Suppressor macrophage (primary cell): ENCODE data around the gene CXCL6.
A peak's percentile ranks its signal among the peaks of the same experiment; 100 is the strongest.

ENCODE experiments used
- DNase-seq, 4 experiments: peaks; one replicate each; pipeline ENCODE4 v3.0.0-alpha.2; 2020 to 2022

Gene CXCL6

DNA sequence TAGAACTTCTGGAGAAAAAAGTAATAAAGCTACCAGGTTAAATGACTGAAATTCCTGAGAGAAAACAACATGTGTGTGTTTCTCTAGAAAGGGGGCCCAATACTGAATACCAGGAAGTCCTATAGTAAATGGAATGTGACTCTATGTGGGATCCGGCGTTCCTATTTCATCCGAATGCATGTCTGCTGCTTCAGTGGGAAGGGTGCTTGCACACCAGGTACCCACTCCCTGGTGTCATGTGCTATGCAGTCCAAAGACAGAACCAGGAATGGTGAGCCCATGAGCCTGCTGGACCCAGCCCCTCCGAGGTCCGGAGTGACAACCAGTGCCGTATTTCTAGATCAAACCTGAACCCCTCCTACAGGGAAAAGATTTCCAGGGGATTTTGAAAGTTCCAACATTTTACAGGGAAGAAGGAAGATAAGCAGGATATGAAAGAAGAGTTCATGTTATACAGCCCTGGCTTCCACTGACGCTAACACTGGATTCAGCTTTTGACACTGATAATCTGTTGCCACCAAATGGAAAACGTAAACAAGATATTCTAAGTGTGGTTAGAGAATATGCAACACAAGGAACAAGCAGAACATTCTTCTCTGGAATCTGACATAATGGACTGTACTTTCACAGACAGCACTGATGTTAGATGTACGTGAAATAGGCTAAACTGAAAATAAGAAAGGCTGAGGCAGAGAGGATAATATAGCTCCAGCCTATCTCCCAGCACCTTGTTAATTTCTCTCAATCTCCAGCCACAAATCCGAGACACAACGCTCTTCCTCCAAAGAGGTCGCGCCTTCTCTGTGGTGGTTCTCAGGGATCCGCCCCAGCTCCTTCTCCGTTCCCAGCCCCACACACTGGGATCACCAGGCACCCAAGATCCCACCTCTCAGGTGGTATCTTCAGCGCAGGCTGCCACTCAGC lies 32.0 kb downstream of the CXCL6 start:
- no peak for DNase-seq

- DNase-seq = peak; percentile 40 to 78 (median 58)
Observed at GRCh38 chr4:73869130-73870055, 32.9 kb downstream of the CXCL6 start, which contains the start of gene CXCL1. CXCL1 (plus strand) TSS chr4:73869393; CDS start chr4:73869471, 78 bp downstream.

DNA sequence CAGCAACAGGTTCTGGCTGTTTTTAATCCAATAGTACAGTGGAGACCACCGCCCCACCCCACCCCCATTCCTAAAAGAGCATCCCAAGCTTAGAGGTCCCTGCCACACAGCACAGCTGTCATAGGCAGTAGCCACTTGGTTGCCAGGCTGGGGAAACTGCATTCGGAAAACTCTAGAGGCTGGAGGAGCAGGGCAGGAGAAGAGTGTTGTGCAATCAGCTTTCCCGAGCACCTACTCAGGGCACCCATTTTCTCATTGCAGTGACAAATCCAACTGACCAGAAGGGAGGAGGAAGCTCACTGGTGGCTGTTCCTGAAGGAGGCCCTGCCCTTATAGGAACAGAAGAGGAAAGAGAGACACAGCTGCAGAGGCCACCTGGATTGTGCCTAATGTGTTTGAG lies 33.8 kb downstream of the CXCL6 start:
- DNase-seq = peak; percentile 14 to 69 (median 54)

DNA sequence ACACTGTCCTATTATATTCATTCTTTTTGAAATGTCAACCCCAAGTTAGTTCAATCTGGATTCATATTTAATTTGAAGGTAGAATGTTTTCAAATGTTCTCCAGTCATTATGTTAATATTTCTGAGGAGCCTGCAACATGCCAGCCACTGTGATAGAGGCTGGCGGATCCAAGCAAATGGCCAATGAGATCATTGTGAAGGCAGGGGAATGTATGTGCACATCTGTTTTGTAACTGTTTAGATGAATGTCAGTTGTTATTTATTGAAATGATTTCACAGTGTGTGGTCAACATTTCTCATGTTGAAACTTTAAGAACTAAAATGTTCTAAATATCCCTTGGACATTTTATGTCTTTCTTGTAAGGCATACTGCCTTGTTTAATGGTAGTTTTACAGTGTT lies 34.3 kb downstream of the CXCL6 start:
- DNase-seq = peak in 1 of 4 experiments; percentile 35

- DNase-seq = no peak
Observed at GRCh38 chr4:73871511-73872310, 35.2 kb downstream of the CXCL6 start.

DNA sequence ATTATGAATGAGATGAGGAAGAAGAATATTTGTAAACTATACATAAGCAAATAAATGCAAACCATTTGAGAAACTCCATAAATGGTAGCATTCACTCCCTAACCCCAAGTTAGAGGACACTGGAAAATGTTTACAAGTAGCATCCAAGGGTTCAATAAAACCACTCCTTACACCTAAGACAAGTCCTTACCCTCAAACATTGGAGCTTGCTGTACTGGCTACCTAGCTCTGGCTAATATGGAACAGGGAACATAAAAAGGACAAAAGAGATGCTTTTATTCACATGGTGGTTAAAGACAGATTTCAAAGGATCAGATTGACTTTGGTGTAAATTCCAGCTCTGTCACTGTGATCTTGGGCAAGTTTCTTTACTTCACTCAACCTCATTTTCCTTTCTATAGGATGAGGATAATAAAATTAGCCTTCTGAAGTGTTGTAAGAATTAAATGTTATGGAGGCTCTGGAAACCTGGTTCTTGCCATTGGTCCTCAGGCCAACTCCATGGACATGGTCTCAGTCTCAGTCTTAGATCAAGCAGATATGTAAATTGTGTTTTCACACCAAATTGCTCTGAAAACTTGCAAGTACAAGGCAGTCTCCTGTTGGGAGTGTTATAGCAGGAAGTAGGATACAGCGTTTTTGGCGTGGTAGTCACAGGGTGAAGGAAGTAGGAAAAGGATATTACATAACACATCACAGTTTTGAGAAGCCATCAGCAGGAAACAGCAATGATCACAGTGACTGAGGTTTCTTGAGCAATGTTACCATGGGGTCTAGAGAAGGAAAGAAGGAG lies 36.0 kb downstream of the CXCL6 start:
- peak; percentile 34 to 84 (median 66) for DNase-seq

- DNase-seq = peak in 2 of 4 experiments; percentile 32 to 49
Observed at GRCh38 chr4:73874386-73874785, 37.9 kb downstream of the CXCL6 start.

DNA sequence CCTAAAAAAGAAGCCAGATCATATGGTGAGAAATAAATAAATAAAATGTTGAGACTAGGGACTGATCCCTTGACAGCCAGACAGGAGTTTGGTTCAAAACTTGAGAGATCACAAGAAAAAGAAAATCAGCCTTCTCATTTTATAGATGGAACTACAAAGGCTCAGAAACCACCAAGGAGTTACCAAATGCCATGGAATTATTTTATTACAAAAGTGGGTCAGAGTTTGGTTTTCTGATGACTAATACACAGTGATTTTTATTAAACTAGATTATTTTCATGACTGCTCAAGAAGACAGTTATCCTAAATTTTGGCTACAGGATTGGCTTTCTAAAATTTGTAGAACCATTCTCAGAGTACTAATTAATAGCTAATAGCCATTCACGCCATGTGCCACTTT lies 38.9 kb downstream of the CXCL6 start:
- no peak for DNase-seq

DNA sequence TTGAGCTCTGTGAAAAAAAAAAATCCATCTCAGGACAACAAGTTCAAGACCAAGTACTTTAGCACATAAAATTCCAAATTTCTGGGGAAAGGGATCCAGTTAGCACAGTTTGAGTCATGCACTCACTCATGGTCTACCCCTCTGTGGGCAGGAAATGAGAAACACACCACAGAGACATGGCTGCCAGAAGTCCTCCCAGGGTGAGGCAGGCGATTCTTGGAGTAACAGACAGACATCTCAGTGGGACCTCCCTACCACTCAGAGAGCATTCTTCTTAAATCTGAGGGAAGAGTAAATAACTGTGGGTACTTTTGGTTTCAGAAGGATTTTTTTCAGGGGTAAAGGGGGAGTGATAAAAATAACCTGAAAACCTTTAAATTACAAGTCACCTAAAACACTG lies 46.8 kb downstream of the CXCL6 start:
- no peak for DNase-seq

GRCh38 chr4:73885574-73886267 lies 49.2 kb downstream of the CXCL6 start:
- DNase-seq = peak in 3 of 4 experiments; percentile 22 to 52 (median 25)
